ENCODE measurements around the gene B3GALT6.

The B3GALT6 gene

GRCh38 chr1:1259951-1260600 is 28.0 kb downstream of the B3GALT6 start:
- TF ChIP-seq CTCF (conservative IDR thresholded peaks at IDR 0.05; ENCODE audit: control insufficient read depth, insufficient read depth, low read depth, low read length) = no peak
- DNase-seq (ENCODE audit: low read depth) = no peak
- H3K4me3 ChIP-seq (ENCODE audit: control insufficient read depth, low read depth, low read length) = no peak overlapping the region

- H3K4me3 ChIP-seq (ENCODE audit: control insufficient read depth, low read depth, low read length) = no peak overlapping the region
- DNase-seq (ENCODE audit: low read depth) = no peak
- no peak for TF ChIP-seq CTCF (conservative IDR thresholded peaks at IDR 0.05; ENCODE audit: control insufficient read depth, insufficient read depth, low read depth, low read length)
Measured at GRCh38 chr1:1260843-1261560, 29.0 kb downstream of the B3GALT6 start.

- no peak for DNase-seq (ENCODE audit: low read depth)
- TF ChIP-seq CTCF (conservative IDR thresholded peaks at IDR 0.05; ENCODE audit: control insufficient read depth, insufficient read depth, low read depth, low read length) = no peak
- no peak overlapping the region for H3K4me3 ChIP-seq (ENCODE audit: control insufficient read depth, low read depth, low read length)
Measured at GRCh38 chr1:1262071-1262470, 30.0 kb downstream of the B3GALT6 start.

GRCh38 chr1:1262758-1263157 is 30.7 kb downstream of the B3GALT6 start:
- no peak overlapping the region for H3K4me3 ChIP-seq (ENCODE audit: control insufficient read depth, low read depth, low read length)
- no peak for TF ChIP-seq CTCF (conservative IDR thresholded peaks at IDR 0.05; ENCODE audit: control insufficient read depth, insufficient read depth, low read depth, low read length)
- no peak for DNase-seq (ENCODE audit: low read depth)

GRCh38 chr1:1264026-1264425 is 32.0 kb downstream of the B3GALT6 start:
- no peak for TF ChIP-seq CTCF (conservative IDR thresholded peaks at IDR 0.05; ENCODE audit: control insufficient read depth, insufficient read depth, low read depth, low read length)
- H3K4me3 ChIP-seq (ENCODE audit: control insufficient read depth, low read depth, low read length) = no peak overlapping the region

GRCh38 chr1:1264868-1265272 is 32.8 kb downstream of the B3GALT6 start:
- TF ChIP-seq CTCF (conservative IDR thresholded peaks at IDR 0.05; ENCODE audit: control insufficient read depth, insufficient read depth, low read depth, low read length) = peak; percentile 54
- peak; percentile 98 for DNase-seq (ENCODE audit: low read depth)
- H3K4me3 ChIP-seq (ENCODE audit: control insufficient read depth, low read depth, low read length) = no peak overlapping the region

More at GRCh38 chr1:1264026-1264425, 32.0 kb downstream of the B3GALT6 start:
- no peak for DNase-seq (ENCODE audit: low read depth)

Data from fibroblast of mammary gland (primary cell).